ENCODE data around the gene POLE. TPM values are rescaled to one million over a fixed set of nuclear protein-coding genes. Genes with fewer than 3 reads are reported as not detected.

Gene POLE
- total and polyA plus RNA-seq, 10 of the 15 experiments (the other 5 are each of a cell fraction or from before 2014, with no cell fraction given), result 2.3 to 103 (median 37.1) TPM

- TF ChIP-seq KLF5 (IDR thresholded peaks at IDR 0.05; ENCODE audit: partially characterized antibody), result peak; percentile 27
- no peak for TF ChIP-seq CUX1 (IDR thresholded peaks at IDR 0.05; ENCODE audit: insufficient replicate concordance, low read depth, low read length)
These were observed 23.4 kb upstream of the POLE start, which contains the start of gene PGAM5 (continued) for GRCh38 chr12:132710405-132711079.

- H3K27ac ChIP-seq (ENCODE audit: control insufficient read depth, insufficient read depth), result peak overlapping the region; percentile 97
- no peaks in the 10 kb centered on the region; the same call in 1 of the 2 replicates for H4K20me1 ChIP-seq (ENCODE audit: control insufficient read depth, insufficient read depth)
- in situ Hi-C loops (cut with MboI) (no loop called here), intact Hi-C loops (cut with micrococcal nuclease; ENCODE audit: unreplicated experiment) (loop anchor here (1.0 kb wide), 1 partner anchor 23 kb away; the partner anchor contains the start of genes POLE and PXMP2)
- BruUV-seq (replicated peaks), result TSS peak; percentile 97
- no peaks in the 10 kb centered on the region for H3K9me3 ChIP-seq (replicated peaks; ENCODE audit: control insufficient read depth, insufficient read depth, low read length)
- peaks cover 51% of the 10 kb centered on the region for H3K79me2 ChIP-seq (ENCODE audit: control insufficient read depth, insufficient read depth, low read length)
- 1% methylated on average over 26 of the region's 26 CpGs for WGBS (ENCODE audit: insufficient coverage, insufficient replicate concordance, low lambda C conversion rate, missing lambda C conversion rate)
- ChIA-PET RAD21 (ENCODE audit: unreplicated experiment) (no interaction called here), SMC1A (ENCODE audit: uncharacterized antibody, unreplicated experiment) (interaction anchor here (0.6 to 2.0 kb wide), 2 partner anchors 15 to 110 kb away, joined by 3 to 4 read pairs; no protein-coding TSS in a partner anchor), POLR2A (interaction anchor here (0.6 to 1.4 kb wide), 2 partner anchors 63 to 820 kb away, joined by 3 read pairs; no protein-coding TSS in a partner anchor), CTCF (interaction anchor here (0.6 kb wide), 1 partner anchor 1259 kb away, joined by 4 read pairs; no protein-coding TSS in a partner anchor)
- no peak for FAIRE-seq
- H3K4me2 ChIP-seq (ENCODE audit: control insufficient read depth, insufficient read depth), result peak overlapping the region; percentile 64
- H3K4me3 ChIP-seq, result peak overlapping the region; percentile 95
- ATAC-seq, result peak; percentile 60
- DNase-seq (ENCODE audit: low read depth, low spot score), result no peak
- H3K36me3 ChIP-seq (ENCODE audit: control insufficient read depth in 2 of 2, insufficient read depth in 2 of 2, low read length in 1 of 2), result peaks cover 4 to 8% of the 10 kb centered on the region in 2 experiments
- H3K27me3 ChIP-seq (replicated peaks in 1 of 2; ENCODE audit: control insufficient read depth in 2 of 2, insufficient read depth in 2 of 2, low read length in 1 of 2), result no peaks in the 10 kb centered on the region
- H3K4me1 ChIP-seq (ENCODE audit: control insufficient read depth, insufficient read depth, low read length), result no peaks in the 10 kb centered on the region; the same call in 1 of the 2 replicates
- peak overlapping the region; percentile 77 for H2AFZ ChIP-seq (ENCODE audit: control insufficient read depth, low read depth, low read length)
- H3K9ac ChIP-seq (ENCODE audit: control insufficient read depth, insufficient read depth, low read length), result peak overlapping the region; percentile 97
- TF ChIP-seq YBX1 (IDR thresholded peaks at IDR 0.05) (no peak), KLF5 (IDR thresholded peaks at IDR 0.05; ENCODE audit: partially characterized antibody) (no peak), MXI1 (IDR thresholded peaks at IDR 0.05; ENCODE audit: low read depth, low read length) (no peak), JUNB (IDR thresholded peaks at IDR 0.05) (no peak), CBFB (IDR thresholded peaks at IDR 0.05; ENCODE audit: low read depth) (no peak), SMC3 (IDR thresholded peaks at IDR 0.05; ENCODE audit: borderline replicate concordance, low read length) (no peak), TARDBP (IDR thresholded peaks at IDR 0.05; ENCODE audit: borderline replicate concordance) (0 out of 2 replicates have a peak, but pooled peaks have one; percentile 33), MTA3 (IDR thresholded peaks at IDR 0.05; ENCODE audit: borderline replicate concordance, low read length) (peak; percentile 49; the same call in 1 of the 2 replicates), ZNF274 (IDR thresholded peaks at IDR 0.05; ENCODE audit: insufficient read depth, insufficient read length) (no peak), SP1 (IDR thresholded peaks at IDR 0.05; ENCODE audit: low read depth, low read length) (no peak), POLR2AphosphoS5 (IDR thresholded peaks at IDR 0.05; ENCODE audit: low read length) (0 out of 2 replicates have a peak, but pooled peaks have one; percentile 3), EED (IDR thresholded peaks at IDR 0.05; ENCODE audit: low read depth) (no peak), PAX8 (IDR thresholded peaks at IDR 0.05) (no peak), ZNF24 (IDR thresholded peaks at IDR 0.05) (no peak), EP300 (IDR thresholded peaks at IDR 0.05; ENCODE audit: borderline replicate concordance in 1 of 2, control insufficient read depth in 1 of 2, low read depth in 2 of 2, low read length in 2 of 2) (no peak)
These were observed 22.9 kb upstream of the POLE start for GRCh38 chr12:132710043-132710404.

Data from GM12878 (cell line).